ENCODE data around the gene KRTAP10-9.
"Not testable (repeated sequence)": the region's sequence is repeated elsewhere in the genome, so short reads cannot be mapped to it uniquely, and the experiment has no call there.

The KRTAP10-9 gene

DNA sequence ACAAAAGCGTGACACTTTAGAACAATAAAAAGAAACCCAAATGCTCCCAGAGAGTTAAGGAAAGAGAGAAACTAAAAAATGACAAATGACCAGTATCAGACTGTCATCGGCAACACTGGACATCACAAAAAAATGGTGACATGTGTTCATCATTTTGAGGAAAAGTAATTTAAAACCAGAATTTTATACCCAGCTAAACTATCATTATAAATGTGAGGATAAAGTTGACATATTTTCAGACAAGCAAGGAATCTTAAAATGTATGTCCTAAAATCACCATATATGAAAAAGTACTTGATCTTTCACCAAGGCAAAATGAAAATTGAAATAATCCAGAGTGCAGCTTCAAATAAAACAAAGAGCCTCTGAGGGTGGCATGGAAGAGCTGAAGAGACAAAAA, 18.0 kb downstream of the KRTAP10-9 start:
- no peak for DNase-seq

DNA sequence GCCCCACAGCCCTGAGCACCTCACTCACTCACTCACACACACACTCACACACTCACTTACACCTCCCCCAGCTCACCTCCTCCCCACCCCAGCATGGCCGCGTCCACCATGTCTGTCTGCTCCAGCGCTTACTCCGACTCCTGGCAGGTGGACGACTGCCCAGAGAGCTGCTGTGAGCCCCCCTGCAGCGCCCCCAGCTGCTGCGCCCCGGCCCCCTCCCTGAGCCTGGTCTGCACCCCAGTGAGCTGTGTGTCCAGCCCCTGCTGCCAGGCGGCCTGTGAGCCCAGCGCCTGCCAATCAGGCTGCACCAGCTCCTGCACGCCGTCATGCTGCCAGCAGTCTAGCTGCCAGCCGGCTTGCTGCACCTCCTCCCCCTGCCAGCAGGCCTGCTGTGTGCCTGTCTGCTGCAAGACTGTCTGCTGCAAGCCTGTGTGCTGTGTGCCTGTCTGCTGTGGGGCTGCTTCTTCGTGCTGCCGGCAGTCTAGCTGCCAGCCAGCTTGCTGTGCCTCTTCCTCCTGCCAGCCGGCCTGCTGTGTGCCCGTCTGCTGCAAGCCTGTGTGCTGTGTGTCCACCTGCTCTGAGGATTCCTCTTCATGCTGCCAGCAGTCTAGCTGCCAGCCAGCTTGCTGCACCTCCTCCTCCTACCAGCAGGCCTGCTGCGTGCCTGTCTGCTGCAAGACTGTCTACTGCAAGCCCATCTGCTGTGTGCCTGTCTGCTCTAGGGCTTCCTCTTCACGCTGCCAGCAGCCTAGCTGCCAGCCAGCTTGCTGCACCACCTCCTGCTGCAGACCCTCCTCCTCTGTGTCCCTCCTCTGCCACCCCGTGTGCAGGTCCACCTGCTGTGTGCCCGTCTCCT, 19.7 kb downstream of the KRTAP10-9 start, which contains the start of gene KRTAP10-11:
Gene KRTAP10-11 (plus strand): TSS at position 49 of the 856 bp plus-strand sequence. CDS start 45 bp downstream, at position 94.
- DNase-seq, result not testable (repeated sequence)

DNA sequence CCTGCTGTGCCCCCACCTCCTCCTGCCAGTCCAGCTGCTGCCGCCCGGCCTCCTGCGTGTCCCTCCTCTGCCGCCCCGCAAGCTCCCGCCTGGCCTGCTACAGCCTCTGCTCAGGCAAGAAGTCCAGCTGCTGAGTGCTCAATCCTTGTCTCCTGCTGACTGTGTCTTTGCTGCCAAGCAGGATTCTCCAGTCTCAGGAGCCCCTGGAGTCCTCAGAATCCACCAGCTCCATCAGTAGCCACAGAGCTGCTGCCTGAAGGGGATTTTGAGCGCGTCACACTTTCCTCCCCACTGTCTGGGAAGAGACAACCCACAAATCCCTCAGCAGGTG, 20.3 kb downstream of the KRTAP10-9 start:
- DNase-seq, result no peak

DNA sequence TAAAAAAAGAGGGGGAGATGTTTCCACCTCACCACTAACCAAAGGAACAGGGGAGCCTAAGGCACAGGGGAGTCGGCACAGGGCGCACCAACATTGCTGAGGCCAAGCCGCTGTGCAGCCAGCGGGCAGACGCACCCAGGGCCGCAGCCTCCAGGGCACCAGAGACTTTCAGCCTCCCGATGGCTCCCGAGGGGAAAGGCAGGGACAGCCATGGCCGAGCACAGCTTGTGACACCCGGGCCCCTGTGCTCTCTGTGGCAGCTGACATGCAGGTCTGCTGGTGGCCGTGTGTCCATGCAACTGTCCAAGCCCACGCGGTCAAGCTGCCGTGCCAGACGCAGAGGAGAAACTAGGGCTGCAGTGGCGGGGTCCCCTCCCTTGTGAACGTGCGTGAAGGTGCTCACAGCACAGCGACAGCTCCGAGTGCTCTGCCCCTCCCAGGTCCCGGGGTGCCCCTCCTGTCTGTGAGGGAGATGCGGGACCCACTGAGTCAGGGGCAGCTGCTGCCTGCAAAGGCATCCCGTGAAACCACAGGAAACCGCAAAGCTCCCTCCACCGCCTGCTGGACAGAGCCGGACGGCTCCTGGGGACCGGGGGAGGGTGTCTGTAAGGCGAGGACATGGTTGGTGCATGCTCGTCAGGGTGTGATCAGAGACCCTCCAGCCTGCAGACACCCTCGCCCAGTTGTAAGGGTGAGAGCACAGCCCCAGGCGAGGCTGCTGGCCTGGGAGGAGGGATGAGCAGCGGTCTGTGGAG, 21.8 kb downstream of the KRTAP10-9 start:
- DNase-seq, result no peak

DNA sequence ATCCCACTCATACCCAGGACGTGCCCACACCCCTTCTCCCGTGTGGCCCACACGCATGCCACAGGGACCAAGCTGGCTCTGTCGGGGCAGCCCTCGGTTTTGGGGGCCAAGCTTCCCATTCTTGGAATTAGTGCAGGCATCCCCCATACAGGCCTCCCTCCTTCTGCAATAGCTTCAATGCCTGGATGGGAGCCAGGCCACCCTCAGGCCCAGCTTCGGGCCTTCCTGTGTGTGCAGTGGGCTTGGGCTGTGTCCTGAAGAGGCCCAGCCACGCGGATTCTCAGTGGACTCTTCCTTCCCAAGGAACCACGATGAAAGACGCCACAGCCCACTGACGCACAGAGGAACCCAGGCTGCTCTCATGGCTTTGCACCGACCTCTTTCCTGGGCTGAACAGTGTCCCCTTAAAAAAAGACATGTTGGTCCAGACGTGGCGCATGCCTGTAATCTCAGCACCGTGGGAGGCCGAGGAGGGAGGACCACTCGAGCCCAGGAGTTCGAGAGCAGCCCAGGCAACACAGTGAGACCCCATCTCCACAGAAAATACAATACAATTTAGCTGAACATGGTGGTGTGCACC, 22.7 kb downstream of the KRTAP10-9 start:
- DNase-seq, result no peak

DNA sequence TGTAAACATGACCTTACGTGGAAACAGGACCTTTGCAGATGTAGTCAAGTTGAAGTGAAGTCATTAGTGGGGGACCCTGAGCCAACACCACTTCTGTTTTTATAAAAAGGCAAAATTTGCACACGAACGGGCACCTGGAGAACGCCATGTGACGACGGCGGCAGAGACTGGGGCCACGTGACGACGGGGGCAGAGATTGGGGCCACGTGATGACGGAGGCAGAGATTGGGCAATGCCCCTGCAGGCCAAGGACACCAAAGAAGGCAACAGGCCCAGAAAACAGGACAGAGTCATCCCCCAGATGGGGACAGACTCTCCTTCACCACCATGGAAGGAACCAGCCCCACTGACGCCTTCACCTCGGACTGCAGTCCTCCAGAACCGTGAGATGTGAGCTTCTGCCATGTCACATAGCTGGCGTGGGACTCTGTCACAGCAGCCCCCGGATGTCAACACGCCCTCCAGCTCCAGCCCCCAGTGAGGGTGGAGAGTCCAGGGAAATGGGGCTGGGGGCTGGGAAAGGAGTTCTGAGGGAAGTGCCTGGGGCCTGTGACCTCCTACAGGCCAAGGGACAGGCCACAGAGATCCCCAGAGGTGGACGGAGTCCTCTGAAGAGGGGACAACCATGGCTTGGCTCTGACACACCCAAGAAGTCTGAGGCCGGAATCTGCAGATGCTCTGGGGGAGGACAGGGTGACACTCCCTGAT, 23.5 kb downstream of the KRTAP10-9 start:
- DNase-seq, result no peak

DNA sequence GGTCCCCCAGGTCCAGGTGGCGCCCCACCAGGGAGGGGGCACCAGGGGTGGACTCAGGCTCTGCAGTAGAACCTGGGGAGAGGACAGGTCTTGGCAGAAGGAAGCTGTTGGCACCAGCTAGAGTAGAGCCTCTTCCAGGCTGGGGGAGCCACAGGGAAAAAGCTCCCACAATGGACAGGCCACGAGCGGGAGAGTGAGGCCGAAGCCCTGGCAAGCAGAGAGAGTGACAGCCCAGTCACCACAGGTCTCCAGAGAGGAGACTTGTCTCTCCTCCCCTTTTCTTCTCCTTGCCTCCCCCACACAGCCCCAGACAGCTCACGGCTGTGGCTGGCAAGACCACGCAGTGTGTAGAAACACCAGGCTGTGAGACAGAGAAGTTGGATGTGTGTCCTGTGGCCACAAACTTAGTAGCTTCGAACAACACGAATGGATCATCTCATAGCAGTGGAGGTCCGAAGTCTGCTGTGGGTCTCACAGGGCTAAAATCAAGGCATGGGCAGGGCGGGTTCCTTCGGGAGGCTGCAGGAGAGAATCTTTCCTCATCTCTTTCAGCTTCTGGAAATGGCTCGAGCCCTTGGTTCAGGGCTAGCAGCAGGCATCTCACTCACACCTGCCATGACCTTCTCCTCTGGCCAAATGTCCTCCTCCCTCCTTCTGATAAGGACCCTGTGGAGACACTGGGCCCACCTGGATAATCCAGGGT, 24.2 kb downstream of the KRTAP10-9 start:
- no peak for DNase-seq

DNA sequence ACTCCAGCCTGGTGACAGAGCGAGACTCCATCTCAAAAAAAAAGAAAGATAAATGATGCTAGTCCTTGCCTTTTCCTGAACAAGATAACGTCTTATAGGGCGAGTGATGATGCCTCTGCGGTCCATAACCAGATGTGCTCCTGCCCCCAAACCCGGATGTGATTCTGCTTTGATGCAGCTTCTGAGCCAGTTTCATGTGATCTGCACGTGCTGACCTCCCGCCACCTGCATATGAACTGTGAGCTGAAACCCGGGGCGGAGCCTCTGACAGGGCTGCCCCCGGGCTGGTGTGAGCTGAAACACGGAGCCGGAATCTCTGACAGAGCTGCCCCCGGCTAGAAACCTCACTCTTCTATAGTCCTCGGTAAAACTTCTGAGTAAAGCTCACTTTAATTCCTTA, 26.2 kb downstream of the KRTAP10-9 start:
- DNase-seq, result no peak

DNA sequence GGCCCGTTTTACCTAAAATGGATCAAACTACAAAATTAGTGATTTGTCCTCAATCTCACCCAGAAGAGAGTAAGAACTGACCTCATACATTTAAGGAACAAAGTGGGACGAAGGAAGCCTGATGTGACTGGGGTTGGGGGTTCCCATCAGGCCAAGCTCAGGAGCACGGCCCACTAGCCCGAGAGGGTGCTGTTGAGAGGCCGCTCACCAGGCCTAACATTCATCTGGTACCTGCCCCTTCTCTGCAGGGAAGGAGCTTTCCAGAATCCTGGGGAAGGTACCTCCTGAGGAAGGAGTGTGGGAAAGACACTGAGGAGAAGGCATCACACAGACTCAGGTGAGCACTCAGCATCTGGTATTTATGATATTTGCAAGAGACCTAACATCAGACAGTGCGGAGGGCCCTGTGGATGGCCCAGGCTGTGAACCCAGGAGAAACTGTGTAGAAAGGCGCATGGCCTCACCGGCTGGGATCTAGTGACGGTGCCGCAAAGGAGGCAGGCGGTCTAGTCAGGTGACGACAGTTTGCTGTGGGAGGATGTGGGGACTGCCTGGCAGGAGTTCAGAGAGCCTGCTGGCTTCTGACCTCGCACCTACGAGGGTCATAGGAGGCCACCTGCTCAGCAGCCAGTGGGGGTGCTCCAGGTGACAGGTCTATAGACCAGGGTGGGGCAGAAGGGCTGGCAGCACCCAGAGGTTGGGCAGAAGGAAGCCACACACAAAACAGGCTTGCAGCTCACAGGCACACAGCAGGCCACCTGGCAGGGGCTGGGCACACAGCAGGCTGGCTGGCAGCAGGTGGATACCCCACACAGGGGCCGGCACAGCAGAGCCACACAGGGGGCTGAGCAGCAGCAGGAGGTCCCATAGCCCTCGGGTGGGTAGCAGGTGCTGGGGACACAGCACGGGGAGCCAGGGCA, 27.0 kb downstream of the KRTAP10-9 start:
- DNase-seq, result peak; percentile 79

DNA sequence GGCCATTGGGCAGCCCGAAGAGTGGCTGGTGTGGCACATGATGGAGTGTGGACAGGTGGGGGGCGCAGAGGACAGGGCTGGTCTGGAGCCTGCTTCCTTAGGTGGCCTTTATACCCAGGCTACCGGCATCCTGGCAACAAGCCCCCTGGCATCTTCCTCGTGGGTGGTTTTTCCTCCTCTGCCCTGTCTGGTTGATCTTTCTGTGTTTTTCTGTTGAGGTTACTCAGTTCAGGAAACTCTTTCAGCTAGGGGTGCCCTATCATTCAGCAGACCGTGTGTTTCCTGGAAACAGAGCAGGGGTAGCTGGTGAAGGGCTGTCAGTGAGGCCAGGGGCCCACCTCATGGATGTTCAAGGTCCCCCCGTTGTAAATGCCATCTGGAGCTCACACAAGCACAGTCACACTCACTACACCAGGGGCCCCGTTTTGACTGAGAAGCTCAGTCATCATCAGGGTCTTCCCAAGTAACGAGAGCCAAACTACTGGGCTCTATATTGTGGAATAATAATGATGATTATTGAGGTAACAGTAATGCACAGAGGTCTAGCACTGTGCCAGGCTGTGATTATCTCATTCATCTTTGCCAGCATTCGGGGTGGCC, 27.8 kb downstream of the KRTAP10-9 start, which contains the start of gene KRTAP12-4:
Gene KRTAP12-4 (minus strand): TSS at position 84 of the 600 bp plus-strand sequence. CDS start 45 bp downstream, at position 39.
- DNase-seq, result peak; percentile 24

DNA sequence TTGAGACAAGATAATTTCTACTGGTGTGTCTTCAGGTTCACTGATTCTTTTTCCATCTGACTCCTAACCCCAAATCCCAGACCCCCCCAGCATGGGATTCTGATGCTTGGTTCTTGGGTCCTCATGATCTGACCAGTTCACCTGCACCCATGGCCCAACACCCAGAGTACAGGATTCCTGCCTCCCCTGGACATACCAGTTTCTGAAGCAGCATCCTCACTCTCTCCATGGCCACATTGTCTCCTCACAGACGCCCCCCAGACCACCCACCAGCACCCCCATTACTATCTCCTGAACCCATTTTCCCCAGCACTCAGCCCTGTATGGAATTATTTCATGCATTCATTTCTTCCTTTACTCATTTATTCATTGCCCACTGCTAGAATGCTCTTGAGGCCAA, 30.0 kb downstream of the KRTAP10-9 start:
- no peak for DNase-seq

DNA sequence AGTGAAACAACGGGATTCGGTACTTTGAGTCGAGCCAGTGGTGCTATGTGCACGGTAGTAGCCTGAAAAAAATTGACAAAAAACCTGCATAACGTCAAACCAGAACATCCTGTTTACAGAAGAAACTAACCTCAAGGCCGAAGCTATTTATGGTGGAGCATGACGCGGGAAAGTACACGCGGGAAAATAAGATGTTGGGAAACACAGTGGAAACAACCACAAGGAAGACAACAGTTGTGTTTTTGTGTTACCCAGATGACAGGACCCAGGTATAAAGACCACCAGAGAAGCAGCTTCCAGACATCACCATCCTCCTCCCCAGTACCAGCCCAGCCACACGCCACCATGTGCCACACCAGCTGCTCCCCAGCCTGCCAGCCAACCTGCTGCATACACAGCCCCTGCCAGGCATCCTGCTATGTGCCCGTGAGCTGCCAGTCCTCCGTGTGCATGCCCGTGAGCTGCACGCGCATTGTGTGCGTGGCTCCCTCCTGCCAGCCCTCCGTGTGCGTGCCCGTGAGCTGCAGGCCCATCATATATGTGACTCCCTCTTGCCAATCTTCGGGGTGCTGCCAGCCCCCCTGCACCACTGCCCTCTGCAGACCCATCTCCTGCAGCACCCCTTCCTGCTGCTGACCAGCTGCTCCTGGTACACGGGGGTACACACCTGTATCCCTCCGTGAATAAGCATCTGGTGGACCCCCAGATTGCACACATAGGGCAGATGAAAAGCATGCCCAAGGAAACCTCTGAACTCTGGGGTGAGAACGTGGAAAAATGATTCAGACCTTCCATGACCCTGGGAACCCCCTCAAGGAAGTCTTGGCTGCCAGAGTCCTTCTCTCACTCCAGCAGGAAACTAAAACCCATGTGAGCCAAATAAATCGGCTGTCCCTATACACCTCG, 31.0 kb downstream of the KRTAP10-9 start, which contains the start of gene KRTAP12-3:
Gene KRTAP12-3 (plus strand): TSS at position 298 of the 906 bp plus-strand sequence. CDS start 48 bp downstream, at position 346.
- peak; percentile 81 for DNase-seq

DNA sequence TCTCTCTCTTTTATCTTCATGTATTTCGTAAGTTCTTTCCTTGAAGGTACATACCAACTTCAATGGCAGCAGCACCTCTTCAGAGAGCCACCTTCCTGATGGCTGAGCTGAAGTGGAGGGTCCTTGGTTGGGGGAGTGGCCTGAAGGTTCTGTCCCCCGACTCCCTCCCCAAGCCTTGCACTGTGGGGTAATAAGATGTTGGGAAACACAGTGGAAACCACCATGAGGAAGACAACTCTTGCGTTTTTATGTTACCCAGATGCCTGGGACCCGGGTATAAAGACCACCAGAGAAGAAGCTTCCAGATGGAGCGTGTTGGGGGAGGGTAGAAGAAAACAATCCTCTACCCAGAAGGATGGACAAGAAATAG, 31.6 kb downstream of the KRTAP10-9 start:
- DNase-seq, result no peak

DNA sequence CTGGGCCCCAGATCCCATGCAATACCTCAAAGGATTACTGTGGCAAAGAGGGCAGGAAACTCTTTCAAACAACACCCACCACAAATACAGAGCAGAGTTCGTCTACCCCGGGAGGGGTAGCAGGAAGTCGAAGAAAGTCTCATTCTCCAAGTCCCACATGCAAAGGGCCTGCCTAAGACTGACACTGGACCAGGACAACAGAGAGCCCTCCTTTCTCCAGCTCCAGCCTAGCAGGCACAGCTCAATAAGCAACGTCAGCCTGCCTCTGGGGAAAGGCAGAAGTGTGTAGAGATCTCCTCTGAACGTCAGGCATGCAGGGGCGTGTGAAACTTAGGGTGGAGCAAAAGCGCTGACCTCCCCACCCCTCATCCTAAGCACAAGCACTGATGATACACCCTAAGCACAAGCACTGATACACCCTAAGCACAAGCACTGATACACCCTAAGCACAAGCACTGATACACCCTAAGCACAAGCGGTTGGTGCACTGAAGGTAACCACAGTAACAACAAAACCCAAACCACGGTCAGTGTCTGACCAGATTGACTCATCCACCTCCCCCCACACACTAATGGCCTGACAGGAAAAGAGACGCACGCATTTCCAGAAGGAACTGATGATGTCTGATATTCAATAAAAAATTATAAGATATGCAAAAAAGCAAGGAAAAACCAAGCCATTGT, 32.2 kb downstream of the KRTAP10-9 start:
- peak; percentile 43 for DNase-seq

DNA sequence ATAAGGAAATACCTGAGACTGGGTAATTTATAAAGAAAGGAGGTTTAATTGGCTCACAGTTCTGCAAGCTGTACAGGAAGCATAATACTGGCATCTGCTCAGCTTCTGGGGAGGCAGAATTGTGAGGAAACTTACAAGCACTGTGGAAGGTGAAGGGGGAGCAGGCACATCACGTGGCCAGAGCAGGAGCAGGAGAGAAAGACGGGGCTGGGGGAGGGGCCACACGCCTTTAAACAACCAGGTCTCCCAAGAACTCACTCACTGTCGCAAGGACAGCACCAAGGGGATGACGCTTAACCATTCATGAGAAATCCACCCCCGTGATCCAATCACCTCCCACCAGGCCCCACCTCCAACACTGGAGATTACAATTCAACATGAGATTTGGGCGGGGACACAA, 34.7 kb downstream of the KRTAP10-9 start:
- DNase-seq, result not testable (repeated sequence)

DNA sequence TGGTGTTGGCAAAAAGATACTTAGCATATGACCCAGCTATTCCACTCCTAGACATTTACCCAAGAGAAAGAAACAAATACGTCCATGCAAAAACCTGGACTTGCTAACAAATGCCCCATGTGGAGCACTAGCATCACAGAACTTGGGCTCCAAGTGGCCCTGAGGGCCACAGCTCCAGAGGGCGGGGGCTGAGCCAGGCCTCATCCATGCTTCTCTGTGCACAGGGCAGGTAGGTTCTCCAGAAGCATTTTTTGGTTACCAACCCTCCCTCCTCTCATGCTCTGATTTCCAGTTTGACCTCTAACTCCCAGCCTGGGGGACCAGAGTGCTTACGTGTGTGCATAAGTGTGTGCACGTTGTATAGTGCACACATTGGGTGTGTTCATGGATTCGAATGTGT, 37.8 kb downstream of the KRTAP10-9 start:
- DNase-seq, result no peak

DNA sequence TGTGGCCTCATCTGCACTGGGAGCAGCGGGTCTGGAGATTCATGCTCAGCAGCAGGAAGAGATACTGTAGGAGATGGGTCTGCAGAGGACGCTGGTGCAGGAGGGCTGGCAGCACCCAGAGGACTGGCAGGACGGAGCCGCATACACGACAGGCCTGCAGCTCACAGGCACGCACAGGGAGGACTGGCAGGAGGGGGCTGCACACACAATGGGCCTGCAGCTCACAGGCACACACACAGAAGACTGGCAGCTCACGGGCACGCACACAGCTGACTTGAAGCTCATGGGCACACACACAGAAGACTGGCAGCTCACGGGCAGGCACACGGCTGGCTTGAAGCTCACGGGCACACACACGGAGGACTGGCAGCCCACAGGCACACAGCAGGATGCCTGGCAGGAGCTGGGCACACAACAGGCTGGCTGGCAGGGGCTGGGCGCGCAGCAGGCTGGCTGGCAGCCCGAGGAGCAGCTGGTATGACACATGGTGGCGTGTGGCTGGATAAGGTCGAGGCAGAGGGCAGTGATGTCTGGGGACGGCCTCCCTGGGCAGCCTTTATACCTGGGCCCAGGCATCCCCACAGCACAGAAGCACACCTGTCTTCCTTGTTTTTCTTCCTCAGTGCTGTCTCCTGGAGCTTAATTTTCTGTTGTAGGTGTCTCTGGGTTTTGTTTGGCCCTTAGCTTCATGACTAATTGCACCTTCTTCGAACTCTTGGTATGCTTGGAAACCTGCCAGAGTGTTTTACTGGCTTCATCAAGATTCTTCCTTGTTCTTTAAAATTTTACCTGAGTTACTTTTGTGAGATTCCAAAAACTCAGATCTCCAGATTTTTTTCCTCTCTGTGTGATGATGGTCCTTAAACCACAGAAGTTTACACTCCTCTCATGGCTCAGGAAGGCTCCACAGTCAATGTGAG, 39.8 kb downstream of the KRTAP10-9 start, which contains the start of gene KRTAP12-2:
Gene KRTAP12-2 (minus strand): TSS at position 527 of the 920 bp plus-strand sequence. CDS start 41 bp downstream, at position 486.
- no peak for DNase-seq

DNA sequence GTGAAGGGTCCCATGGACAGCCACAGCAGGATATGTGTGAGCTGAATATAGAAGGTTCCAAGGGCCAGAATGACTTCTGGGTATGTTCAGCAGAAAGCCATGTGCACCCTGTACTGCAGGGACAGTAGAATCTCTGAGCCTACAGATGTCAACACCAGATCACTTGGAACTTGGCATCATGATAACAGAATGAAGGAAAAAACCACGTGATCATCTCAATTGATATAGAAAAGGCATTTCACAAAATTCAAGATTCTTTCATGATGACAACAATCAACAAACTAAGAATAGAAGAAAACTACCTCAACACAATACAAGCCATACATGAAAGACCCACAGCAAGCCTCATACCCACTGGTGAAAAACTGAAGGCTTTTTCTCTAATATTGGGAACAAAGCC, 40.7 kb downstream of the KRTAP10-9 start:
- no peak for DNase-seq
